HL-60/S4 (cell line): ENCODE results near the gene ZNF841.
"Not testable (repeated sequence)": the region's sequence is repeated elsewhere in the genome, so short reads cannot be mapped to it uniquely, and the experiment has no call there.

Experiments used
- in situ Hi-C: fragments of 300-500 bp; cut with MboI; formaldehyde crosslinking; loops from 2 replicates; pipeline ENCODE4 v1.14.3; 2022; ENCODE audit warnings: low sequenced_read_pairs

ZNF841 gene

DNA sequence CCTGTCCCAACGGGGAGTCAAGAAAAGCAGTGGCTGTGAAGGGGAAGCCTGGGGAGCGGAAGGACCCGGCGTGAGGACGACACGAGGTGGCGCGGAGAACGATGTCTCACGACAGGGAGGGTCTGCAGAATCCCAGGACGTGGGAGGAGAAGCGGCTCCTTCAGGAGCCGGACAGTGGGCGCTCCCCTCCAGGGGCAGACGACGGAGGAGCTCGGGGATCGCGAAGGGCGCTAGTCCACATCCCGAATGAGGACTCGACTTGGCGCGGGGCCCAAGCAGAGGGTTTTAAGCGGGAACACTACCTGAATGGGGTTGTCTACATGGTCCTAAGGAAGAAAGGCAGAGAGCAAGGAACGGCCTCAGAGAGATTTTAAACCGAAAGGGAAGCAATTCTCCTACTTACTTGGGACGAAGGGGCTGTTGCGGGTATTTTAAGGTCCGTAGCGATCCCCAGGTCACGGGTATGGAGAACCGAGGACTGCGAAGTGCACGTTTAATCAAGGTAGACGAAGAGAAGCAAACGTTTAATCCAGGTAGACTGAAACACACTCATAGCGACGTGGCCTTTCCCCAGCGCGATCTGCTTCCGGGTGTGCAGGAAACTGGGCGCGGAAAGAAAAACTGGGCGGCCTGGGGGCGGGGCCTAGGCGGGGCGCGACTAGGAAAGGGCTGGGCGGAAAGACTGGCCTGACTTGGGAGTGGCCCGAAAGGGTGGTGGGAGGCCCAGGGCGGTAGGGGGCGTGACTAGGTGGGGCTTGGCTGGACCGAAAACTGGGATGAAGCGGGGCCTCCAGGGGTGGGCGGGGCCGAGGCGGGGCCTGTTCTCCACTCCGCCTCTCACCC is at the start of gene ZNF841:
Gene ZNF841, minus strand, starts transcription at position 594 of the 843 bp plus-strand sequence. CDS start 10,964 bp downstream, outside the sequence.
- in situ Hi-C loops, result no loop called here

DNA sequence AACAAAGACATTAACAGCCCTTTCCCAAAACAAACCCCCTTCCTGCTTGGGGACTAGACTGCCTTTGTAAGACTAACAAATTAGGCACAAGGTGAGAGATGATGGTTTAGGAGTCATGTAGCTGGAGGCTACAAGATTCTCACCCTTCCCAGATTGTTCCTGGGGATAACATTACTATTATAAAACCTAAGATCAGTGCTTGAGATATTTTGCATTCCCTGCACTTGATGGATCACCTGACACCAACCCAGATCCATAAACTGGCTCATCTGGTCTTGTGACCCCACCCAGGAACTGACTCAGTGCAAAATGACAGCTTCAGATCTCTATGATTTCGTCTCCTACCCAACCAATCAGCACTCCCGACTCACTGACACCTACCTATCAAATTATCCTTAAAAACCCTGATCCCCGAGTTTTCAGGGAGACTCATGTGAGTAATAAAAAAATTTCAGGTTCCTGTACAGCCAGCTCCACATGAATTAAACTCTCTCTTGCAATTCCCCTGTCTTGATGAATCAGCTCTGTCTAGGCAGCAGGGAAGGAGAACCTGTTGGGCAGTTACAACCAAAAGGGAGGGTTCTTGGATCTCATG is 46.5 kb upstream of the ZNF841 start:
- in situ Hi-C loops, result no loop called here

DNA sequence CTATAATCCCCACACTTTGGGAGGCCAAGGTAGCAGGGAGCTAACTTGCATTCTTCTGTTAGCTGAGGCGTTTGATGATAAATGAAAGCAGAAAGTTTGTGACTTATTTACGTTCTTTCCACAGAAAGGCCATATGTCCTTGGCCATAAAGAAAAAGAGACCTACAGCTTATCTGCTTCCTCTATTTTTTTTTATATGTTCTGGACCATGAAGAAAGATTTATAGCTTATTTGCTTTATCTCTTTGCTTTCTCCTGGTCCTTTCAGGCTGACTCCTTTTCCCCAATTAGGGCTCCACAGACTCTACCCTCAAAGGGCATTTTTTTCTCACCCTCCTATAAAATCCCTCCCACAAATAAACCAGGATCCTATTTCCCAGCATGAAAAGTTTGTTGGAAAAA is 45.6 kb upstream of the ZNF841 start:
- in situ Hi-C loops, result no loop called here

DNA sequence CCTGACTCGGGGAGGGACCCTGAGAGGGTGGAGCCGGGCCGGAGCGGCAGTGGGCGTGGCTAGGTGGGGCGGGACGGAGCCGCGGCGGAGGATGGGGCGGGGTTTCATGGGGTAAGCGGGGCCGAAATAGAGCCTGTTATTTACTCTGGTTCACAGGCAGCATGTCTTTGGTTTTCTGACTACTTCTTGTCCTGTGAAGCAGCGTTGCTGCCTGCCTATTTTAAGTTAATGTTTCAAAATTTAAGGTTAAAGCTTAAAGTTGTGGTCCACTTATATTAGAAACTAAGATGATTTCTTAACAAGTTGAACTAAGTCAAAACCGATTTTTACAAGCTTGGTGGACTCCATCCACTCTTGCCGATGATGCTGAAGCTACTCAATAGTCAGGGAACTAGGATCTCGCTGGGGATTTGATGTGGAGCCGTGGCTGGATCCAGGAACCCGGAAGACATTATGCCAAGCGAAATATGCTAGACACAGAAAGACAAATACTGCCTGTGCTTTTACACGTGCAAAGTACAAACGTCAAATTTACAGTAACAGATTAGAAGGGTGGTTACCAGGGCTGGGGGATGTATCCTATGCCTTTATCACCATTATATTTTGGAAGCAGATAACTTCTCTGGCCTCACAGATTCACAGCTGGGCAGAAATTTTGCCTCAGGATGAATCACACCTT is 44.6 kb upstream of the ZNF841 start:
- in situ Hi-C loops, result no loop called here

DNA sequence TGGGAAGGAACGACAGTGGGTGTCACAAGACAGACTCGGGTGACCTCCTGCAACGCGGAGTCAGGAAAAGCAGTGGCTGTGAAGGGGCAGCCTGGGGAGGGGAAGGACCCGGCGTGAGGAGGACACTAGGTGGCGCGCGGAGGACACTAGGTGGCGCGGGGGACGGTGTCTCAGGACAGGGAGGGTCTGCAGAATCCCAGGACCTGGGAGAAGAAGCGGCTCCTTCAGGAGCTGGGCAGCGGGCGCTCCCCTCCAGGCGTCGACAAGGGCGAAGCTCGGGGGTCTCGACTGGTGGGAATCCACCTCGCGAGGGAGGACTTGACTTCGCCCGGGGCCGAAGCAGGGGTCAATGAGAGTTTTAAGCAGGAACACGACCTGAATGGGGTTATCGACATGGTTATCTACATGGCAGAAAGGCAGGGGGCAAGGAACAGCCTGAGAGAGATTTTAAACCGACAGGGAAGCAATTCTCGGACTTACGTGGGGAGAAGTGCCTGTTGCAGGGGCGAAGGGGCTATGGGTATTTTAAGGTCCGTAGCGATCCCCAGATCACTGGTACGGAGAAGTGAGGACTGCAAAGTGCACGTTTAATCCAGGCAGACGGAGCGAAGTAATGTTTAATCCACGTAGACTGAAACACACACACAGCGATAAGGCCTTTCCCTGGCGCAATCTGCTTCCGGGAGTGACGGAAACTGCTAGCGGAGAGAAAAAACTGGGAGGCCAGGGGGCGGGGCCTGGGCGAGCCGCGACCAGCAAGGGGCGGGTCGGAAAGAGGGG is 43.9 kb upstream of the ZNF841 start, which contains the start of gene ZNF616:
Gene ZNF616, minus strand, starts transcription at position 687 of the 780 bp plus-strand sequence. CDS start 9,426 bp downstream, outside the sequence.
- in situ Hi-C loops, result no loop called here

DNA sequence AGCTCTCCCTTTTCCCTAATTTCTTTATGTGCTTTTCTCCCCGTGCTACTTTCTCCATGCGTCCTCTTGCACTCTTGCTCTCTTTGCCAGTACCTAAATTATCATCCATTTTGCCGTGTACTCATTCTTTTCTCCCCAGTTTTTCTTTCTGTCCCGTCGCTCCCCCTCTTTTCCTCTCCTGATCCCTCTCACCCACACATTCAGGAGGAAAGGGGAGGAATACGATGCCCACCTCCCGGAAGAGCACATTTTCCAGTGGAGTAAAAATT is 43.4 kb upstream of the ZNF841 start:
- in situ Hi-C loops, result no loop called here

DNA sequence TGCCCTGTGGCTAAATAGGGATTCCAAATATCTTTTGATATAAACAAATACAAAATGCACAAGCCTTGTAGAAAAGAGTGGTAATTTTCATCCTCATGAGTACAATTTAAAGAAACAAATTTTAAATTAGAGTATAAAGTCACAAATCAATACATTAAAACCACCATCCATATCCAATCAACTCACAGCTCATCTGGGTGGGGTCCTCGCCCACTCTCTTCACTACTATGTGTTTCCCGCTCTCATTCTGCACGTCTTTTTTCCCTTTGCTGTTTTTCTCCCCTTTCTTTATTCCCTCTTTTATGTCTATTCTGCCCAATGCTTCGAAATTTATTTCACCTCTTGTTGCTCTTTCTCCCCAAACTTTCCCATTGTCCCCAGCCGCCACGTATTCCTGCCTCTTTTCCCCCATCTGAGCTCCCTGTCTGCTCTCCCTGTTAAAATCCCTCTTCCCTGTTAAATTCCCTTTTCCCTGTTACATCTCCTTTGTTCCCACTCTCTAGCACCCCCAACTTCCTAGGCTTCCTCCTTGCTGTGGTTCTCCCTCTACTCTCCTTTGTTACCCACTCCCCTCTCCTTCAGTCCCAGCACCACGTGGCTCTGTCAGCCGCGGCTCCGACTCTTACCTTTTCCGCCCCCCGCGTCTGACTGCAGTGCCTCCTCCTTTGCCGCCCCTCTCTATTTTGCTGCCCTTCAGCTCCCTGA is 42.9 kb upstream of the ZNF841 start:
- in situ Hi-C loops, result no loop called here

DNA sequence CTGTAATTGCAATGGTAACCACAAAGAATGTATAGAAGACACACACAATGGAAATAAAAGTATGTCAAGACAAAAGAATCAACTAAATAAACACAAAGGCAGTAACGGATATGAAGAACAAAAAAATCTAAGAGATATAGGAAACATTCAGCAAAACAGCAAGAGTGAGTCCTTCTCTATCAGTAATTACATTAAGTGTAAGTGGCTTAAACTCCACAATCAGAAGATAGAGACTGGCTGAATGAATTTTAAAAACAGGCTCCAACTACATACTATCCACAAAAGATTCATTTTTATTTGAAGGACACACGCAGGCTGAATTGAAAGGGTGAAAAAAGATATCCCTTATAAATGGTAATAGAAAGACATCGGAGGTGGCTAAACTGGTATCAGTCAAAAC is 24.7 kb upstream of the ZNF841 start:
- in situ Hi-C loops, result no loop called here

DNA sequence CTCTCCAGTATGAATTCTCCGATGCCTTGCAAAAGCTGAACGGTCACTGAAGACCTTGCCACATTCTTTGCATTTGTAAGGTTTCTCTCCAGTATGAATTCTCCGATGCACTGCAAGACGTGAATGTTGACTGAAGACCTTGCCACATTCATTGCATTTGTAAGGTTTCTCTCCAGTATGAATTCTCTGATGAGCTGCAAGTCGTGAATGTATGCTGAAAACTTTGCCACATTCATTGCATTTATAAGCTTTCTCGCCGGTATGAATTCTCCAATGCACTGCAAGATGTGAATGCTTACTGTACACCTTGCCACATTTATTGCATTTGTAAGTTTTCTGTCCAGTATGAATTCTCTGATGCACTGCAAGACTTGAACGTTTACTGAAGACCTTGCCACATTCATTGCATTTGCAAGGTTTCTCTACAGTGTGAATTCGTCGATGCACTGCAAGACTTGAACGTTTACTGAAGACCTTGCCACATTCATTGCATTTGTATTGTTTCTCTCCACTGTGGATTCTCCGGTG is 20.0 kb upstream of the ZNF841 start:
- in situ Hi-C loops, result no loop called here

DNA sequence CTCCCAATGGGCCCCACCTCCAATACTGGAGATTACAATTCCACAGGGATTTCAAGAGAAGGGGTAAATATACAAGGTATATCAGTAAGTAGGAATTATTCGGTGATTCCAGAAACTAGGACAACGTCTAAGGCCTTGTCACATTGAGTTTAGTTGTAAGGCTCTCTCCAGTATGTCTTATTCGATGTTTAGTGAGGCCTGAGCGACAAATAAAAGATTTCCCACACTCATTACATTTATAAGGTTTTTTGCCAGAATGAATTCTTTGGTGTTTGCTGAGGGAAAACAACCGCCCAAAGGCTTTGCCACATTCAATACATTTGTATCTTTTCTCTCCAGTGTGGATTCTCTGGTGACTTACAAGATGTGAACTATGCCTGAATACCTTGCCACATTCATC is 19.1 kb upstream of the ZNF841 start:
- in situ Hi-C loops, result no loop called here

DNA sequence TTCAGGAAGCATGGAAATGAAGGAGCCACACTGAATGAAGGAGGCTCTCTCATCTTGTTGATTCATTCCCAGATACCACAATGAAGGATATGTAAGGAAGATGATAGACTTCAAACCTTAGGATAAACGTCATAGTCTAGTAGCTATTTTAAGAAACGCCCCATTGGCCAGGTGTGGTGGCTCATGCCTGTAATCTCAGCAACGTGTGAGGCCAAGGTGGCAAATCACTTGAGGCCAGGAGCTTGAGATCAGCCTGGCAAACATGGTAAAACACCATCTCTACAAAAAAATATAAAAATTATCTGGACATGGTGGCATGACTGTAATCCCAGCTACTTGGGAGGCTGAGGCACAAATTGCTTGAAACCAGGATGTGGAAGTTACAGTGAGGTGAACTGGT is 17.1 kb upstream of the ZNF841 start:
- in situ Hi-C loops, result no loop called here

DNA sequence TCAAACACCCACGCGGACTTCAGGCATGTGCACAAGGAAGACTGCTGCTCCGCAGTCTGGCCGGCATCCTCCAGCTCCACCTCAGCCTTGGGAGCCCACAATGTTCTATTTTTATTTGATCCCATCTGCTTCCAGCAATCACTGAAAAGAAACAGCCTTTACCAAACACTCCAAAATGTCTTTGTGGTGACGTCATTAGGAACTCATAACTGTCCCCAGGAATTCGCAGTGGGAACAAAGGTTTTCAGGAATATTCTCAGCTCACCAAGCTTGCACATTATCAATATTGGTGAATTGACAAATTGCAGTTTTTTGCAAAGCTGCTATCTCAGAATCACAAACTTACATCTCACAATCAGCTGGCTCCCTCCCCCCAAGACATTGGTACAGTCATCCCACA is 15.2 kb upstream of the ZNF841 start:
- in situ Hi-C loops, result no loop called here

DNA sequence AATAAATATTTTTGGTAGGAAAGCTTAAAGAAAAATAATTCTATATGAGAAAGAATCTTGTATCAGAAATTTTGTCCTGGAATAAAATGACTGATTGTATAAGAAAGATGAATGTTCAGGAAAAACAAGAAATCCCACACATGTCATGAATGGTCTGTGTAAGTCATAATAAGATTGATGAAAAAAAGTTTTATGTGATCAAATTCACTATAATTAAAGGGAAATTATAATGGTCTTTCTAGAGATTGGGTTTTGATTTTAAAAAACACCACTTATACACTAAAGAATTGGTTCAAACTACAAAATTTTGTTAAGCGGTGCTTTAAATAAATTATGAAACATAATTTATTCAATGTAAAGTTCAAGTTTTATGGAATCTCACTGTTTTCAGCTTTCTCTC is 7.2 kb upstream of the ZNF841 start:
- in situ Hi-C loops, result no loop called here

DNA sequence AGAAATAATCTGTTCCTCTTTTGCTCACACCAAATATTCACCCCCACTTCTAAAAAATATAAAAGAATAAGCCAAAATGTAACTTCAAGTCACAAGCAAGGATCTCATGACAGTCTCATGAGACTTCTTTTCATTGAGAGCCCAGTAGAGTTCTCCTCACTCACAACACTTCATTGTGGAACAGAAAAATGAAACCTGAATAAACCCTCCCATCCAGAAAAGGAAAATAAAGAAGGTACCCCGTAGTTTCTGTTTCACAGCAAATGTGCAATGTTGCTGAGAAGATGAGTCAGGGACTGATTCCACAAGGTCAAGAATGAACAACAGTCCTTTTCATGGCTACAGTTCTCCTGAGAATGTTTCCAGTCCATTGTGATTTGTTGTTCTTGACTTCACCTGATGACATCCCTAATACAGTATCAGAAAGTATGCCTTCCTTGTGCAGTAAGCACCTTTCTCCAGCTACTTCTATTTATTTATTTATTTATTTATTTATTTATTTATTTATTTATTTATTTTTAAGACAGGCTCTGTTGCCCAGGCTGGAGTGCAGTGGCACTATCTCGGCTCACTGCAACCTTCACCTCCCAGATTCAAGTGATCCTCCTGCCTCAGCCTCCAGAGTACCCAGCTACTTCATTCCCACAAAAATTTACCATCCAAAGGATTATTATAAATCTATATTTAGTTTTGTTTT is 6.4 kb upstream of the ZNF841 start:
- in situ Hi-C loops, result no loop called here

DNA sequence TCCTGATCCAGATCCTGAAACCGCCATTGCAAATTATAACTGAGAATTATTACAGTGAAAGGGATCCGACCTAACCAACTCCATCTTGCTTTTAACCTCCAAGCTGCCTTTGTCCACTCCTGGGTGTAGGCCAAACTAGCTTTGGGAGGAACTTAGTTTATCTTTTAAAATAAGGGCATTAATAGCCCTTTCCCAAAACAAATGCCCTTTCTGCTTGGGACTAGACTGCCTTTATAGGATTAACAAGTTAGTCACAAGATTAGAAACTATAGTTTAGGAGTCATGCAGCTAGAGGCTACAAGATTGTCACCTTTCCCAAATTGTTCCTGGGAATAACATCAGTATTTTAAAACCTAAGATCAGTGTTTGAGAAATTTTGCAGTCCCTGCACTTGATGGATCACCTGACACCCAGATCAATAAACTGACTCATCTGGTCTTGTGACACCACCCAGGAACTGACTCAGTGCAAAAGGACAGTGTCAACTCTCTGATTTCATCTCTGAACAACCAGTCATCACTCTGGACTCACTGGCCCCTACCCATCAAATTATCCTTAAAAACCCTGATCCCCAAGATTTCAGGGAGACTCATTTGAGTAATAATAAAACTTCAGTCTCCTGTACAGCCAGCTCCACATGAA is 4.1 kb upstream of the ZNF841 start:
- in situ Hi-C loops, result no loop called here

DNA sequence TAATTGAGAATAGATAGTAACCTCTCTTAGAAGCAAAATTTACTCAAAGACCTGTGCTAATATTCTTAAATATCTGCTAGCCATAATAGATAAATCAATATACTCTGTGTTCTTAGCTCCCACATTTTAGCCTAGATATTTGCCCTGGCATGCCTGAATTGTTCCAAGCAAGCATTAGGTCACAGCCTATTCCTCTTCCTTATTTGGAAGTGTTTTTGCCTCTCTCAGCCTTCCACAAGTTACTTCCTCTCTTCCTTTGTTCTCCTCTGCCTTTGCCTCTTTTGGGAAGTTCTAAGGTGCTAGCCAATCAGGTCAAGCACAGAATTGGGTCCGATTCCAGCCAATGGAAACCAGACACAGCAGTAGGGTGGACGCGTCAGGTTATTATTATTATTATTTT is 851 bp upstream of the ZNF841 start:
- in situ Hi-C loops, result not testable (repeated sequence)

DNA sequence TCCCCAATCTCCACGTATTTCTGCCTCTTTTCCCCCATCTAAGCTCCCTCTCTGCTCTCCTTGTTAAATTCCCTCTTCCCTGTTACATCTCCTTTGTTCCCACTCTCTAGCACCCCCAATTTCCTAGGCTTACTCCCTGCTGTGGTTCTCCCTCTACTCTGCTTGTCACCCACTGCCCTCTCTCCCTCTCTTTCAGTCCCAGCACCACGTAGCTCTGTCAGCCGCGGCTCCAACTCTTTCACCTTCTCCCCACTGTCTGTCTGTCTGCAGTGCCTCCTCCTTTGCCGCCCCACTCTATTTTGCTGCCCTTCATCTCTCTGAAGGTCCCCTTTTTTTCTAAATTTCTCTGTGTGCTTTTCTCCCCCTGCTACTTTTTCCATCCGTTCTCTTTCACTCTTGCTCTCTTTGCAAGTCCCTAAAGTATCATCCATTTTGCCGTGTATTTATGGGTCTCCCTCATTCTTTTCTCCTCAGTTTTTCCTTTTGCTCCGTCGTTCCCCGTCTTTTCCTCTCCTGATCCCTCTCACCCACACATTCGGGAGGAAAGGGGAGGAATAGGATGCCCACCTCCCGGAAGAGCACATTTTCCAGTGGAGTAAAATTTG is 937 bp downstream of the ZNF841 start:
- in situ Hi-C loops, result no loop called here

DNA sequence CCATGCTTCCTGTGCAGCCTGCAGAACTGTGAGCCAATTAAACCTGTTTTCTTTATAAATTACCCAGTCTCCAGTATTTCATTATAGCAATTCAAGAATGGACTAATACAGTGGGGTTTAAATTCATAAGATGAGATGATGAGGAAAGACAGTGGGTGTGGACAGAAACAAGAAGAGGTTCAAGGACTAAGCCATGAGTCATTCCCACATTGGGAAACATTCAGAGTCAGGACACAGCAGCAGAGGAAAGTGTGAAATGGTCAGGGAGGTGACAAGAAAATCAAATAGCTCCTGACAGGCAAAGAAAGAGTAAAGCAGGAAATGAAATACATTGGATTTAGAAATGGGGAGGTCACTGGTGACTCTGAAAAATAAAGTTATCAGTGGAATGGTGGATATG is 9.1 kb downstream of the ZNF841 start:
- in situ Hi-C loops, result no loop called here

DNA sequence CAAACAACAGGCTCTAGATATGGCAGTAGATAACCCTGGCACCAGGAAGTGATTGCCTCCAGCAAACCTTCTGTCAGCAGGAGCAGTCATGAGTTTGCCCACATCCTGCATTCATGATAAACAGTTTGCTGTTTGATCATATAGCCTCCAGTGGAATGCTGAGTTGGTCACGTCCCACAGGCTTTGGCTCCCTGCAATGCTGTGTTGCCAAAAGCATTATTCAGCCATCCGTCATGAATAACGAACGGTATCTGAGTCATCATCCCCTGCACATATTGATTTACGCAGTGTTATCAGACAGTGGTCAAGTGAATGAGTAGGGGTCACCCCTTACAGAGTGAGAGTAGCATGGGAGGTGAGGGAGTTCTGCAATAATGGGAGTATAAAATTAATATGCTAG is 25.1 kb downstream of the ZNF841 start:
- in situ Hi-C loops, result no loop called here
